Cardiac muscle cell (in vitro differentiated cells and primary cell): ENCODE data around the gene DOCK2. TPM values are rescaled to one million over a fixed set of nuclear protein-coding genes. Genes with fewer than 3 reads are reported as not detected.
A peak's percentile ranks its signal among the peaks of the same experiment; 100 is the strongest.

Source experiments
- DNase-seq, 2 donors: peaks; one replicate each; pipeline versions ENCODE4 v3.0.0 to v3.0.0-alpha.2; 2010 to 2017; ENCODE audit warnings: low read depth in 1 of 2, low spot score in 1 of 2
- H3K27ac ChIP-seq: fragments of 200-600 bp; sonication (generic); 2 replicates; pipeline ENCODE4 v1.5.1; 2016
- H3K27me3 ChIP-seq: fragments of 200-600 bp; sonication (generic); 2 replicates; pipeline ENCODE4 v1.6.0; 2016; ENCODE audit warnings: control low read depth
- H3K36me3 ChIP-seq: fragments of 200-600 bp; sonication (generic); 2 replicates; pipeline ENCODE4 v1.5.1; 2016; ENCODE audit warnings: control low read depth
- H3K4me1 ChIP-seq: fragments of 200-600 bp; sonication (generic); 2 replicates; pipeline ENCODE4 v1.8.1; 2017; ENCODE audit warnings: low read depth, mild to moderate bottlenecking, mixed run types
- H3K4me3 ChIP-seq: fragments of 200-600 bp; sonication (generic); 2 replicates; pipeline ENCODE4 v1.5.1; 2016; ENCODE audit warnings: mild to moderate bottlenecking
- H3K9me3 ChIP-seq: fragments of 200-600 bp; sonication (generic); 2 replicates; pipeline ENCODE4 v1.5.1; 2017; ENCODE audit warnings: low read depth, mild to moderate bottlenecking, control low read depth
- CTCF ChIP-seq: IDR thresholded peaks from 2 replicates; pipeline ENCODE4 v1.5.1; 2012; ENCODE audit warnings: low read depth, mild to moderate bottlenecking, low read length
- polyA plus RNA-seq: library from polyadenylated mRNA; unstranded; fragments of >200 nt; fragmentation: Nextera tagmentation; extraction: Ambion mirVana; gene quantifications from 2 replicates; pipeline ENCODE4 v1.2.1, GENCODE V29; 2016
- total RNA-seq: library from RNA; depleted of rRNA; stranded (reverse); fragments of >200 nt; gene quantifications from 2 replicates; pipeline ENCODE4 v1.2.3, GENCODE V29; 2016

The DOCK2 gene
- total and polyA plus RNA-seq, 2 experiments from 2014 or later: 3.3 to 6.5 TPM

DNA sequence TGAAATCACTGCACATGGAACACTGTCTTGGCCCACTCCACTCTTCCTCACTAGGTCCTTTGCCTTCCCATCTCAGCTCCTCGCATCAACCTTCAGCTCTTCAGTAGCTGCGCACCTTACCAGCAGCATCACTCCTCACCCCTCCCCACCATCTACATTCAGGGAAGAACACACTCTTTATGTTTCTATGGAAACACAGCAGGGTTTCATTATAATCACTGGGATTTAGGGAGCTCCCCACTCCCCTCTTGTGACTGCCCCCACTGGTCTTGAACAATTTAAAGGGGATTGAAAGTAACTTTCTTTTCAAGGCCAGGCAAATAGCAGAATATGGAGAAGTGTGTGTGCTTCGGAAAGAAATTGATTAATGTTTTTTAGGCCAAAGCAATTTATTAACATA lies 232.0 kb downstream of the DOCK2 start:
- Histone ChIP-seq H3K36me3 (no peaks in the 10 kb centered on the region), H3K27ac (no peak overlapping the region), H3K9me3 (no peaks in the 10 kb centered on the region), H3K27me3 (no peaks in the 10 kb centered on the region), H3K4me3 (no peak overlapping the region), H3K4me1 (peaks cover 4% of the 10 kb centered on the region)
- DNase-seq: no peak
- TF ChIP-seq CTCF: no peak

- Histone ChIP-seq H3K36me3 (no peaks in the 10 kb centered on the region), H3K9me3 (no peaks in the 10 kb centered on the region), H3K27me3 (no peaks in the 10 kb centered on the region), H3K27ac (no peak overlapping the region), H3K4me3 (no peak overlapping the region), H3K4me1 (peaks cover 4% of the 10 kb centered on the region)
- no peak for TF ChIP-seq CTCF
- DNase-seq: peak in 1 of 2 donors; percentile 61
Measured at GRCh38 chr5:169870211-169870610, 233.1 kb downstream of the DOCK2 start.

DNA sequence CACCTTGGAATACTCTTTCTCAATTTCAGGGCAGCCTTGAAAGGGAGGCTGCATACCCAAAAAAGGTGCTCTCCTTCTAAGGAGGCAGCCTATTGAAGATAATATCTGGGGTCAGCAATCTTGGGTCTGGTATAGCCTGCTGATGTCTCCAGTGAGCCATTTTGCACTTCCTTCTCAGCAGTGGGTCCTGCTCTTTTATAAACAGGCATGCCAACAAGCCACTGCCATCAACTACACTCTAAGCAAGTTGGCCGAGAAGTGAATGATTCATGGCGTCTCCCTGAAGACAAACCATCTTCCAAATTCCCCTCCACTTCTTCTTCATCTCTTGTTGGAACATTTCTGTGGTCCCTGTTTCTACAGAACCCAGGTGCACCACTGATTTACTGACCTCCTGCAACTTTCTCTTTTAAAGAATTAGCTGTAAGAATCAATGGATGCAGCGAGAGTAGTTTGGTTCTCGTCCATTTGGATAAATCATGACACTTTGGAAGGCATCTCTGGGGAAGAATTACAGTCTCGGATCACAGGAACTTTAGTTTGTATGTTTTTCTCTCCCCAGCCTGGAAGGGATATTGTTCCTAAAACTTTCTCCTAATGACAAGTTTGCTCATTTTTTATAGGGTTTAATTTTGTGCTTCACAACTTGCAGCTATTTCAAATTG lies 234.9 kb downstream of the DOCK2 start:
- H3K27ac ChIP-seq: no peak overlapping the region
- no peak for DNase-seq
- H3K27me3 ChIP-seq: no peaks in the 10 kb centered on the region
- H3K4me3 ChIP-seq: no peak overlapping the region
- TF ChIP-seq CTCF: no peak
- peaks cover 3% of the 10 kb centered on the region for H3K4me1 ChIP-seq
- H3K36me3 ChIP-seq: no peaks in the 10 kb centered on the region
- H3K9me3 ChIP-seq: no peaks in the 10 kb centered on the region

DNA sequence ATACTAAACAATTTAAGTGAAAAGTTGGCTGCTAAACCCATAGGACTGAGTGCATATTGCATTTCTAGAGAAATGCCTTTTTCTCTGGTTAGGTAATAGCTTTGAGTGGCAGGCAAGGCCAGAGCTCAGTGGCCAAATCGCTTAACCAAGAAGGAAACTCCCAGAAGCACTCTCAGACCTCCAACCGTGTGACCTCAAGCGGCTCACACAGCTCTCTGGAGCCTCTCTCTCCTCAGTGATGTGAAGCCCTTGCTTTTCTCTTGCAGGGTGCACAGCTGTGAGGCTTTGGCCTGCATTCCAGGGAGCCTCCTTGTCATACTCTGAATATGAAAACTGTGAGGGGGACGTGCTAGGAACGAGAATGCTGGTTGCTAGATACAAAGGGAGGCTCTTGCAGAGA lies 236.6 kb downstream of the DOCK2 start:
- Histone ChIP-seq H3K4me3 (no peak overlapping the region), H3K4me1 (no peaks in the 10 kb centered on the region), H3K27me3 (no peaks in the 10 kb centered on the region), H3K27ac (no peak overlapping the region), H3K9me3 (no peaks in the 10 kb centered on the region), H3K36me3 (no peaks in the 10 kb centered on the region)
- peak in 1 of 2 donors; percentile 93 for DNase-seq
- TF ChIP-seq CTCF: no peak

DNA sequence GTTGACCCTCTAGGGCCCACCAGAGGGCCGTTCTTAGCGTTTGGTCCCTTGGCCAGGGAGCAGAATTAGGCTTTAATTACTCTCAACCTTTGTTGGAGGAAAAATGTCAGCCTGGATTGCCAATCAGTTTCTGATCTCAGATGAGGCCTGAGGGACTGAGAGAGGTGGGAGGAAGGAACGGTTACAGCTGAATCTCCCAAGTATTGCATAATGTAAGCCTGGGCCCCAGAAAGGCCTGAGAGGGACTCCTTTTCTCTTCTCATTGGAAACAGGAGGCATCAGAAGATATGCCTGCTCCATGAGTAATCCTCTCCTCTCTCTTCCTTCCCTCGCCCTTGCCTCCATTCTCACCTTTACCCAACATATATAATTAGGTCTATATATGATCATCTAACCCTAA lies 237.5 kb downstream of the DOCK2 start:
- Histone ChIP-seq H3K27me3 (no peaks in the 10 kb centered on the region), H3K27ac (no peak overlapping the region), H3K4me3 (no peak overlapping the region), H3K36me3 (no peaks in the 10 kb centered on the region), H3K9me3 (no peaks in the 10 kb centered on the region), H3K4me1 (no peaks in the 10 kb centered on the region)
- TF ChIP-seq CTCF: no peak
- DNase-seq: peak in 1 of 2 donors; percentile 55
